NCI-H146 treated with DMSO at 0.1 percent for 48 hours (cell line): ENCODE results near the gene KCNH3.

Experiments used
- DNase-seq: peaks from one replicate; lab custom pipeline; 2025; ENCODE audit not compliant: unreplicated experiment; lab: John Stamatoyannopoulos, UW

The KCNH3 gene

DNA sequence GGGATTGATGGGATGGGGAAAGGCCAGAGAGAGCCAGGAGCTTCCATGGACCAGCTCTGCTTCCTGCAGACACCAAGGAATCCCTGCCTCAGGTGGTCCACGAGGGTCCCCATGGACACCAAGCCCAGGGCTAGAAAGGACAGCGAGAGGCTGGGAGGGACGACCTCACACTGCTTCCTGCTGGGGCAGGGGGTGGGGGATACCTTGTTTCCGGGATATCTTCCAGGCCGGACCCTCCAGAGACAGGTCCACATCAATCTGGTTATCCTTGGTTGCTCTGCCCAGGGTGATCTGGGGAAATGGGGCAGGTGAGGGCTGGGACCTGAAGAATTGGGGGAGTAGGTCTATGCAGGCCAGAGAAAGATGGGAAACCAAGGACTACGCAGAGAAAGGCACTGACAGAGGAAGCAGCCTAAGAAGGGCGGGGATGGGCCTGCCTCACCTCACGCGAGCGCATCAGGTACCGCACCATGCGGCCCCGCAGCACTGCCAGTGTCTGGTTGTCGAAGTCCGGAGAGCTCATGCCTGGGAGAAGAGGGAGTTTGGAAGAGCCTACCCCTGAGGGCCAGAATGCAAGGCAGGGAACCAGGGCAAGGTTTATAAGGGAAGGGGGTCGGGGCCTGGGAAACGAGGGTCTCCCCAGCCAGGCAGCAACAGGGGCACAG, 20.3 kb downstream of the KCNH3 start:
- DNase-seq, result no peak

- DNase-seq, result no peak
Observed at GRCh38 chr12:49560695-49561094, 21.9 kb downstream of the KCNH3 start.

DNA sequence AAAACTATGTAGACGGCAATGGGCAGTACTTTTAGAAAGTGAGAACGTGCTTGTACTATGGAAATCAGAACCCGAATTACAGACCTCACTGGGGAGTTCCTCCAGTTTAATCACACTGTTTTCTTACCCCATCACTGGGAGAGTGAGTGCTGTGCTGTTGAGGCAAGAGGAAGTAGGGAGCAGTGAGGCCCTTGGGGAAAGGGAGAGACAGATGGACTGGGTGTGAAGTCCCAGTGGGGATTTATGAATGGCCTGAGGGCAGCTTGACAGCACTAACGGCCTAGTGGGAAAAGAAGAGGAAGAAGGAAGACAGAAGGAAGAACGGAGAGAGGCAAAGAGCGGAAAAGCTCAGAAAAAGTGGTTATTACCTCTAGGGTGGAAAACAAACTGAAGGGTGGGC, 23.4 kb downstream of the KCNH3 start:
- DNase-seq, result no peak

- no peak for DNase-seq
Observed at GRCh38 chr12:49562831-49563230, 24.0 kb downstream of the KCNH3 start.

DNA sequence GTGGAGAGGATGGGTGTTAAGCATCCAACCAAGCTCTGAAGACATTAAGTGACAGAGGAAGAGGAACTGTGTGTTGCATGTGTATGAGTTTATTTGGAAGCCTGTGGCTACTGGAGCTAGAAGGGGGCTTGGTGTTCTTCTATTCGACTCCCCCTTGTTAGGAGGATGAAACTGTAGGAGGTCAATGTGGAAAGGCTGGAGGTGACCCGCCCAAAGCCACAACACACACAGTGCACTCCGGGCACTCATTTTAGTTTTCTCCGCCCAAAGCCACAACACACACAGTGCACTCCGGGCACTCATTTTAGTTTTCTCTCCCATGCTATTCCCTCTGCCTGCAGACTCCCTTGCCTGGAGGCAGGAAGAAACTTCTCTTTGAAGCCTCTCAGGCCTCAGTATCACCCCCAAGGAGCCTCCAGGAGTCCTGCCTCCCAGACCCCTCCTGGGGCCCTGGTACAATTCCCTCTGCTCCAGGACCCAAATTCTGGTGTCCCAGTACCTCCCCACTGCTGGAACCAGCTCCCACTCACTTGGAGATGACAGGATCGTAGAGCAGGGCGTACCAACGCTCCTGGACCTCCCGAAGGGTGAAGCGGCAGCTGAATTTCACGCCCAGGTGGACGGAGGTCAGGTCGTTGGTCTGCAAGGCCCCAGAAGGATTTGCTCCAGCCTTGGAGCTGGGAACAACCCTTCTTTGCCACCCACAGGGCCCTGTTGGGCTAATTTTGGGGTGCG, 25.3 kb downstream of the KCNH3 start:
- no peak for DNase-seq

GRCh38 chr12:49564686-49565405, 26.0 kb downstream of the KCNH3 start:
- no peak for DNase-seq

DNA sequence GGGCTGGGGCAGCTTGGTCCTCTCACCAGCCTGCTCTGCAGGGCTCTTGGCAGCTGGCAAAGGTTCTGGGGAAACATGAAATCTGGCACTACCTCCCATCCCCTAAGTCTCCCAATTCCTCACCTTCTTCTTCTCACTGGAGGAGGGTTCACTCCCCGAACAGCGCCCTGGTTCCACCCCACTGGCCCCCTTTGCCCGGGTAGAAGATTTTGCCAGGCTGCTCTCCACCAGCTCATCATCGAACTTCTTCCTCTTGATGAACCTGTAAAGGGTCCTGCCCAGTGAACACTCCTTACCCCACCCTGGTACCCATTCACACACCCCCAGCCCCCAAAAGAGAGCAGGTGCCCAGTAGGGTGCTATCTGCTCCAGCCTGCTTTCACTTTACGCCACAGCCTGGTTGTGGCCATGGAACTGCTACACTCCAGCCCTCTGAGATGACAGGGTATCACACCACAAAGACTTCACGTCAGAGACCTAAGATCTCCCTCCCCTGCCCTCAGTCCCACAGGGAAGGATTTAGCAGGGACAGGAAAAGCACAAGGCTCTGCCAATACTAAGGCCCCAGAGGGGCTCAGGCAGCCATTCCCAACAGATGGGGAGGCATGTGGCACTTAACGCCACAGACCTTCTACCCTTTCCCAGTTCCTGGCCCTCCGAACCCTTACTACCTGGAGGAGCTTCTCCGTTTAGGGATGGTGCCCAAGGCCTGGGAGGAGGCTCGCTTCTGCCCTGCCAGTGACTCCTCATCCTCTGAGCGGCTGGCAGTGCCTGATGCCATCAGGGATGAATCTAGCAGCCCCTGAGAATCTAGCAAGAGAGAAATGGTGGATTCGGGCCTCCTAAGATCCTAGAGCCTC, 26.8 kb downstream of the KCNH3 start:
- DNase-seq, result no peak

DNA sequence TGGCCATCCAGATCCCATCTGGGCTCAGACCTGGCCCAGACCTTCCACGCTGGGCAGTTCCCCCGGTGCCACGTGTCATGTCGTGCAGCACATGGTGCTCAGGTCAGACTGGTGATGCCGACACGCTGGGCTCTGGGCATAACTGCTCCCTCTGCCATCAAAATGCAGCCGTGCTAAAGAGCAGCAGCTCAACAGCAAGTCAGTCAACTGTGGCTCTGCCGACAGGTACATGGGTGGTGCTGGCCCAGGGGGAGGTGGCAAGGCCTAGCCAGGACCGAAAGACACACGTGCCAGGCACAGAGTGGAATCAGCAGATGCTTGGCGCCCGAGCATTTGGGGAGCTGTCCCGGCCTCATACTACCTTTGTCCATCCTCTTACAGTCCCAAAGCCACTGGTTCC, 27.5 kb downstream of the KCNH3 start:
- DNase-seq, result no peak

DNA sequence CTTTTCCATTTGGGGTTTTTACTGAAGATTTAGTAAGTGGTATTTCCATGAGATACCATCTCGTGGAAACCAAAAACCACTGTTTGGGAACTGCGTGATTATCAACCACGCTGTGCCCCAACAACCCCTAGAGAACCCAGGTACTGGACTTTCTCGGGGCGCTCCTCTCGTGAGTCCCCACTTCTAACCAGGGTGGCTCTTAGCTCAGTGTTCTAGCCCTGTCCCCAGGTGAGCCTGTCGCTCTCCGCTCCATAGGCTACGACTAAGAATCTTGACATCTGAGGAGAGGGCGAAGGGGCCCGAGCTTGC, 28.4 kb downstream of the KCNH3 start:
- DNase-seq, result no peak

- DNase-seq, result peak; percentile 87
Observed at GRCh38 chr12:49567611-49568441, 29.0 kb downstream of the KCNH3 start, which contains the start of gene MCRS1. TSS of gene MCRS1 (minus strand) at chr12:49568142. CDS start at chr12:49566731, 1,411 bp downstream.

DNA sequence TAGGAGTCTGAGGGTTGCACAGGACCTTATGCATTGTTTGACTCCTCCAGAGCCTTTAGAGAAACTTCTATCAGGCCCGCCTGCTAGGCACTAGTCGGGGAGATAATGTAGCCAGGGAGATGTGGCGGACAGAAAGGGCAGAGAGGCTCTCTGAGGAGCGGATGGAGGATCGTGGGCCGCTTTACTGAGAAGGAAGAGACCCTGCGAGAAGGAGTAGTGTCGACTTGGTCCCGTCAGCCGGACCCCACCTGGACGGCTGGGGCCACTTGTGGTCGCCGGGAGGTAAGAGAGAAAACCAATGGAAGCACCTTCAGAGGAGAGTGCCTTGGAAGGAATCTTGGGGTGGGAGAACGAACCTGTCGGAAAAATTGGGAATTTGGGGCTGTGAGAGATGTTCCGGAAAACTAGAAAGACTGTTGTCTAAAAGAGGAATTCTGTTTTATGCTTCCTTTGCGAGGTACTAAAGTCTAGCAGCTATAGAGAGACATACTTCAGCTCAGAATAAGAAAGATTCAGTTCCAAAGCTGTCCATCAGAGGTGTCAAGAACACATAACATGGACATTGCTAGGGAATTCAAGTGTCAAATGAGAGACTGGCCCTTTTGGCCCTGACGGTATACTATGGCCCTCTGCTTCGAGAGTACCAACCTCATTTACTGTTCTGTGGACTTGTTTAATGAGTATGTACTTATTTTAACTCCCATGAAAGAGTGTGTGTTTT, 29.8 kb downstream of the KCNH3 start:
- DNase-seq, result no peak

DNA sequence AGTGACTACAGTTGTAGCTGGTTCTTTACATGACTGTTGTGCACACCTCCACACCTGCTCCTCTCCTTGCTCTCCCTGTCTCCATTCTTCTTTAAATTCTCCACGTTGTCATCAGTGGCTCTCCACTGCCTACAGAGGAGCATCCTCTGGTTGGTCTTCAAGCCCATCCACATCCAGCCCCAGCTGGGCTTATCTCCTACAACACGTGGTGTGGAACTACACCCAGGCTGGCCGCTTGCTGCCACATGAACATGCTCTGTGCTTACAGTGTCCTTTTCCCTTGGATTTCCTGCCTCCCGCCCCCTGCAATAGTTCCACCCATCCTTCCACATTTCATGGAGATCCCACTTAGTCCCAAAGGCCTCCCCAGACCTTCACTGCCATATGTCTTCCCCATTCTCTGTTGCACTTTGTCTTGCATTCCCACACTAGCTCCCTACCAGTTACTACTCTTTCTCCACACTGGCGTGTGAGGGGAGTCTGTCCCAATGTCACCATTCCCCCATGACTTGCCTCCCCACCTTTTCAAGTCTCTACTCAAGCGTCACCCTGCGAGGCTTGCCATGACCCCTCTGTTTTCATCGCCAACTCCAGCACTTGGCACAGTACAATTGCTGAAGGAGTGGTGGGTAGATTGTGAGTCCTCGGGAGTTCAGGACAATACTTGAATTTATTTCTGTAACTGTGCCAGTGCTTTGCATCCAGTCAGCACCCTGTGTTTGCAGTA, 38.9 kb downstream of the KCNH3 start:
- DNase-seq, result no peak

DNA sequence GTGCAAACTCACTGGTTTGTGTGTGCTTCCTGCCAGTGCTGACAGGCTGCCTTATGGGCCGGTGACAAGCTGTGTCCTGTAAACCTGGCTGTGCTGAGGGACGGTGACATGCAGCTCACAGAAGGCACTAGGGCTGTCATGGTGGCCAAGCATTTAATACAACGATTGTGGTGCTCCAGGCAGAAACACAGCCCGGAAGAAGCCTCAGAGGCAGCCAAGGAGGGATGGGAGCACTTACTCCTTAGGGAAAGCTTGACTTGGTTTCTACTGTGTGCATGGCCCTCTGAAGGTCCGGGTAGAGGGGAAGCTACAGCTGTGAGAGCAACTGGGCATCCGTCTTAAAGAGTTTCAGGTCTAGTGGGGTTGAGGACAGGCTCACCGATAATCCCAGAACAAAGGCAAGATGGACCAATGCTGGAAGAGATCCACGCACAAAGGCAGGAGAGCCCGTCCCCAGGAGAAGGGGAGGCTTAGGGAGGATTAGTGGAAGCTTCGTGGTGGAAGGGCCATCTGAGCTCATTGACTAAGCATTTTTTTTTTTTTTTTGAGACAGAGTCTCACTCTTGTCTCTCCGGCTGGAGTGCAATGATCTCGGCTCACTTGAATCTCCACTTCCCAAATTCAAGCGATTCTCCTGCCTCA, 39.8 kb downstream of the KCNH3 start:
- no peak for DNase-seq

GRCh38 chr12:49580572-49581535, 42.0 kb downstream of the KCNH3 start:
- peak; percentile 83 for DNase-seq

DNA sequence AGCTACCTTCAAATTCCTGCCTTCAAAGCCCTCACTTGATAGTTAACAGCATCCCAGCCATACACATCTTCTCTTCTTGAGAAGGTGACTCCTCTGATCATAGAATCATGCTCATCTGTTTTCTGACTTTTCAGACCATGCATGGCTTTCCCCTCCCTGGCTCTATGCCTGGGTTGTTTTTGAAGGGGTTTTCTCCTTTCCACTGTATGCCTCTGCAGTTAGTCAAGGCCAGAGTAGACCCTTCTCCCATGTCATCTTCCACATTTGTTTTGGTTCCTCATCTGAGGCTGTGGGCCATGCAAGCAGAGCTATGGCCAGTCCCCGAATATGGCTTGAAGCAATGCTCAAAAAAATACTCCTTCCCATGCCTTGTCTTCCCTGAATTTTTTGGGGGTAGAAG, 43.4 kb downstream of the KCNH3 start:
- no peak for DNase-seq

DNA sequence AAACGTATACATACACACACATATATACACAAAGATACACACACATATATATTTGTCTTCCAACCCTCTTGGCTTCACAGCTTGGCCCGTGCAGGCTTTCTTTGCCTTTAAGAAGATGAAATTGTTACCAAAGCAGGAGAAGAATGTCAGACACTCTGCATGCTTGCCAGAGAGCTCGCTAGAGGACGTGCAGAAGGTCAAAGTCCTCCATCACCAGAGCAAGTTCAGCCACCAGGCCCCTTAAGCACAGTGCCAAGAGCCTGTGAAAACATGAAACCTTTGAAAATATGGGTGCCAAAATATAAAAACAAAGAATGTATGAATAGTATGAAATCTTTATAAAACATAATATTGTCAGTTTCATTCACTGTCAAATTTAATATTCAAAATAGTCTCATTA, 44.0 kb downstream of the KCNH3 start:
- DNase-seq, result no peak

GRCh38 chr12:49583366-49584094, 44.7 kb downstream of the KCNH3 start:
- no peak for DNase-seq
